Erythroblast (primary cell): ENCODE data around the gene SPACA6.

Experiments used
- GATA1 ChIP-seq: IDR thresholded peaks from 2 replicates; pipeline ENCODE4 v1.6.1; 2011; ENCODE audit warnings: low read depth, mild to moderate bottlenecking, control low read depth, low read length, moderate library complexity
- POLR2A ChIP-seq: IDR thresholded peaks from 2 replicates; pipeline ENCODE4 v1.6.1; 2011; ENCODE audit warnings: mild to moderate bottlenecking, low read length

DNA sequence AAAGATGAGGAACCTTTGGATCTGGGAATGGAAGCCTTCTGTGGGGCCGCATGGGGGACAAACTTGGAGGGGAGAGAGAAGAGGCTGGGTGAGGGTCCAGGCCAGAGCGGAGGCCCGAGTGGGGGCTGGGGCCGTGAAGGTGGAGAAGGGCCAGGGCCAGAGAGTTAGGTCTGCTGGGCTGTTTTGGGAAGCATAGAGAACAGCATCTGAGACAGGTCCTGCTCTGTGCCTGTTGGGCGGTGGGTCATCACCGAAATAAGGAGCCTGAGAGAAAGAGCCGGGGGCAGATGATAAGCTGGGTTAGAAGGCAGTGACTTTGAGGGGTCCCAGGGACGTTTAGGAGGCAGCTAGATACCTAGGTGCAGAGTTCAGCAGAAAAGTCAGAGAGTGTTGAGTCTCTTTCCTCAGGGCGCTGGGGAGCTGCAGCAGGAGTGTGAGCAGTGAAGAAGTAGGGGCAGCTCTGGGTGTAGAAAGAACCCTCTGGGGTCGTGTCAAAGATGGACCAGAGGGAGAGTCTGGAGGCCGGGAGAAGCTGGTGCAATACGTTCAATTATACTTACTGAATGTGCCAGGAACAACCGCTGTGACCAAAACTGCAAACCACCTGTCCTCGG lies 2.7 kb downstream of the SPACA6 start:
- TF ChIP-seq POLR2A (no peak), GATA1 (no peak)
